ENCODE data around the gene ZDHHC1. TPM values are rescaled to one million over a fixed set of nuclear protein-coding genes. Genes with fewer than 3 reads are reported as not detected.
"Not testable (repeated sequence)": the region's sequence is repeated elsewhere in the genome, so short reads cannot be mapped to it uniquely, and the experiment has no call there.

The ZDHHC1 gene
- polyA plus RNA-seq, 4 donors: 12.6 to 19.0 (median 16.0) TPM

DNA sequence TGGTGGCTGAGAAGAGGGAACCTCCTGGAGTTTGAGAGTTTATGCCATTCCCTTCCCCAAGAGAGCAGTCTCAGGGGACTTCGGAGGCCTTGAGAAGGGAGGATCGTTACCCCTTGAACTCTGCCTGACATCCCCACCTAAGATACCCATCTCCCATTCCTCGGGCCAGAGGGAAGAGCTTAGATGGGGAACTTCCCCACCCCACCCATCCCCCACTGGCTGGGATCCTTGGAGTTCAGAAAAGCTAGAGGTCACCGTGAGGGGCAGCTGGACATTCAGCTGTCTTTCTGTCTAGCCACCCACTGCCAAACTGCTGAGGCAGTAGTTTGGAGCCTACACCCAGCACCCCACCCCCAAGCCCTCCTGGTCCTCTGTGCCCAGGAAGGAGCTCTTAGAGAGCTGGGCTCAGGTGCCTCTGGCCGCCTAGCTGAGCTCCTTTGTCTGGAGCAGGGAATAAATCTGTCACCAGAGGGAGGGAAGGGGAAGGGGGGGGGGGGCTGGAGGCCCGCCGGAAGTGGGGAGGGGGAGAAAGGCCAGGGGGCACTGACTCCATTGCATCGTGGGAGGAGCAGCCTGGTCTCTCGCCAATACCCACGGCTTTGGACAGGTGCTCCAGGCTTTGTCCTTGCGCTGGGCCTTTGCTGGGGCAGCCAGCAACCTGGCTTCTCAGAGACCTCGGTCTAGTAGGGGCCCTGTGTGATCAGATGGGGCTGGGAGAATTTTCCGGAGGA is 15.7 kb upstream of the ZDHHC1 start:
- DNase-seq (ENCODE audit: low read depth in 4 of 4, low spot score in 2 of 4): no peak

DNA sequence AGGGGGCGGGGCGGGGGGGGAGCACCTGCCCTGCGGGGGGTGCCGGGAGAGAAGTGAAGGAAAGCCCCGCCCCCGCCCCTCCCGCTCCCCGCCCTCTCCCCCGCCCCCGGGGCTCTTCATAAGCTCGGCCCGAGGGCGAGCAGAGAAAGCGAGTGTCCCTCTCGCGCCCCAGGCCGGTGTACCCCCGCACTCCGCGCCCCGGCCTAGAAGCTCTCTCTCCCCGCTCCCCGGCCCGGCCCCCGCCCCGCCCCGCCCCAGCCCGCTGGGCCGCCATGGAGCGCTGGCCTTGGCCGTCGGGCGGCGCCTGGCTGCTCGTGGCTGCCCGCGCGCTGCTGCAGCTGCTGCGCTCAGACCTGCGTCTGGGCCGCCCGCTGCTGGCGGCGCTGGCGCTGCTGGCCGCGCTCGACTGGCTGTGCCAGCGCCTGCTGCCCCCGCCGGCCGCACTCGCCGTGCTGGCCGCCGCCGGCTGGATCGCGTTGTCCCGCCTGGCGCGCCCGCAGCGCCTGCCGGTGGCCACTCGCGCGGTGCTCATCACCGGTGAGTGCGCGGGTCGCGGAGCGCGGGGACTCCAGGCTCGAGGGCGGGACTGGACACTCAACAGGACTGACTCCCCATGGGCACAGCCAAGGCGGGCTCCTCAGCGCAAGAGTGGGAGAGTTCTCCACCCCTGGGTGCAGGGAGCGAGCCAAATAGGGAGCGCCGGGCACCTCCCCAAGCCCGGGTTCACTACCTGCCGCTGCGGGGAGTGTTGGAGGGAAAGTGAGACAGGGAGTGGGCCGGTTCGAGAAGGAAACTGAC is 14.9 kb upstream of the ZDHHC1 start, which contains the start of gene HSD11B2:
Gene HSD11B2, plus strand, starts transcription at position 145 of the 798 bp plus-strand sequence. Its CDS starts 128 bp downstream, at position 273.
- no peak for DNase-seq (ENCODE audit: low read depth in 4 of 4, low spot score in 2 of 4)

DNA sequence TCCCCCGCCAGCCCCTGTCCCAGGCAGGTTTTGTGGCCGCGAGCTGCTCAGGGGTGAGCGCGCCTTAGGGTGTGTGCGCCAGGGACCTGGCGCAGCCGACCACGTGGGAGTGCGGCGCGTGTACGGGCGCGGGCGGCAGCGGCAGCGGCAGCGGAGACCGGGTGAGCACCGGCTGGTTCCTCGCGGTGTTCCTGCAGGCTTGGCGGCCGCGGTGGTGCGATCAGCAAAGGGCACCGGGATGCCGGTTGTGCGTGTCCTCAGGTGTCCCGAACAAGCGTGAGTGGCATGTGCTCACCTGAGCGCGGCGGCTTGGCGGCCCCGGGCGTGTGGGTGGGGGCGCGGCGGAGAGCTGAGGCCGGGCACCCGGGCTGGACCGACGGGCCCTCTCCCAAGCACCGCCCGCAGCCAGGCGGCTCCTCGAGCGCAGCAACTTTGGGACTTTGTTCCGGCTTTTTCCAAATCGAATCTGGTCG is 14.3 kb upstream of the ZDHHC1 start:
- no peak for DNase-seq (ENCODE audit: low read depth in 4 of 4, low spot score in 2 of 4)

DNA sequence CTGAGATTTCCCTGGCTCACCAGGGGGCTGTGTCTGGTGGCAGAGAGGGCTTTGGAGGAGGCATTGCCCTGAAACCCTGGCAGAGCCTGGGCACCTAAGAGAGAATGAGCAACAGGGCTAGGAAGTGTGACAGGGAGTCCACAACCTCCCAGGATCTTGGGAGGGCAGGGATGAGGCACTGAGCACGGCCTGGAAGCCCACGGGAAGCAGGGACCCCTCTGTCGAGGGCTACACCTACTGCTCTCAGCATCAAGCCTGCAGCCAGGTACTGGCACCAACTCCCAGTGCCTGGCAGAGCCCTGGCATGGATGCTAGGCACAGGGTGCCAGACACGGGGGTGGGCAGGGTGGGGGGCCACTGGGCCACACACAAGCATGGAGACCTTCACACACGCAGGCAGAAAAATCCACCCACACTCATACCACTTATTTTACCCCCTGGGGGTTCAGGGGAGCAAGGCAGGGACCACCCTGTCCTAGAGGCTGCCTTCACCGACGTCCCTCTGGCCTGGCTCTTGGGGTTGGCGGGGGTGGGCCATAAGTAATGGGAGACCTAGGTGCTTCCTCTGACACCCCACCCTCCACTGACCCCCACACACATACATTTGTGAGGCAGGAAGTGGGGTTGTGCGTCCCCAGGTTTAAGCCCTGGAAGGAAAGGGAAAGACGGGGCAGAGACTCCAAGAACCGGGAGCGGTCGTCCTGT is 13.7 kb upstream of the ZDHHC1 start:
- no peak for DNase-seq (ENCODE audit: low read depth in 4 of 4, low spot score in 2 of 4)

DNA sequence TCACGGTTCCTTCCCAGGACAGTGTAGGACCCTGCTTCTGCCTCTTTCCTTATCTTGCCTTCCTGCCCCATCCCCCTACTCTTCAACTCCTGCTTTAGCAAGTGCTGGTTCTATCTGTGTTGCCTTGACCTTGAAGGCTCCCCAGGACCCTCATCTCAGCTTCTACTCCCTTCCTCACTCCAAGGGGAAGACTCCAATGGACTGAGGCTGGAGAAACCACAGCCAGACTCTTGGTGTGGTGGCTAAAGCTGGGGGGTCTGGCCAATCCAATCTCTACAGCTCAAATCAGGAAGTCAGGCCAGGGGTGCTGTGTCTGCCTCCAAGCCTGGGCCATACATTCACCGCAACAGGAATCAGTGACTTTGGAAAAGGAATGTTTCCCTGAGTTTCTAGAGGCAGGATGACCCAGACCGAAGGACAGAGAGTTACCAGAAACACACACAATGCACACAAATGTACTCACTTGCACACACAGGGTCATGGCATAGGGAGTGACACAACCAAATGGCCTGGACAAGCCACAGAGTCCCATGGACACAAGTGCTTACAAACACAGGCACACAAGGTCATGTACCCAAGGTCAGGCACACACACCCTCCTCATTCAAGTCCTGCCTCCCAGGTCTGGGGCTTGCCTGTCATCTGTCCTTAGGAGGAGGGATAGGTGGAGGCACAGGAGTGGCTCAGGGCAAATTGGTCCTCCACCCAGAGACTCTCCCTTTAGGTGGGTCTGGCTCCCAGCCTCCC is 12.9 kb upstream of the ZDHHC1 start:
- no peak for DNase-seq (ENCODE audit: low read depth in 4 of 4, low spot score in 2 of 4)

DNA sequence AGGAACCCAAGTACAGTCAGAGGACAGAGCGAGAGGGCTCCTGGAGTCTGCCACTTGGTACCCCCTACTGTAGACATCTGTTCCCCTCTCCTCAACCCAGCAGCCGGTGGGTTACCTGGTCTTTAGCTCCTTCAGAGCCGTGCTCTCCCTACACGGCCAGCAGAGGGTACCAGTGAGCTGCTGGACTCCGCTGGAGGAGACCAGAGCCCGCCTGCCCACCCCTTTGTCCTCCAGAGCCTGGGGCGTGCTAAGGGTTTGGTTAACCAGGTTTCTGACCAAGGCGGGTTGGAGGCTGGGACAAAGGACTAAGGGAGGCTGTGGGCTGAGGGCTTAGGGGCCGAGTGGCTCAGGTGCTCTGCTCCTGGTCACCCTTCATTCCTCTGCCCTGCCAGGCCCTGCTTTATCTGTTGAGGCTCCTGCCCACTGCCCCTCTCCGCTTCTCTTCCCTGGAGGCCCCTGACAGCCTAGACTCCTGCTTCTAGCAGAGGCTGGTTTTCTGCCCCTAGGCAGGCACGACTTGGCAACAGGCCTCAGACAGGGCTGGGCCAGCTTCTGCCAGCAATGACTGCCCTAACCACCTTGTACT is 12.0 kb upstream of the ZDHHC1 start:
- peak in 1 of 4 donors; percentile 42 for DNase-seq (ENCODE audit: low read depth in 4 of 4, low spot score in 2 of 4)

DNA sequence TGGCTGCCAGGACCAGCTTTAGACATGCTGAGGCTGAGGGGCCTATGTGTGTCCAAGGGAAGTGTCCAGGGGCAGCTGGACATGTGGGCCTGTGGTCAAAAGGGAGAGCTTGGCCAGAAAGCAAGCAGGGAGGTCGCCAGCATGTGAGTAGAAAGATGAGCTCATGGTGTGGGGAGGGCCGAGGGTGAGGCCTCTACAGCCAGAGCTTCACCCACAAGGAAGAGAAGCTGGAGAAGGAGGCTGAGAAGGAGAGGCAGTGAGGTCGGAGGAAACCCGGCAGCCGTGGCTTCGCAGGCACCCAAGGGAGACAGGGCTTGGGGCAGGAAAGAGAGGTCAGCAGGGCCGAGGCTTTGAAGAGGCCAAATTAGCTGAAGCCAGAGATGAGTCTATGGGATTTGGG is 10.7 kb upstream of the ZDHHC1 start:
- no peak for DNase-seq (ENCODE audit: low read depth in 4 of 4, low spot score in 2 of 4)

DNA sequence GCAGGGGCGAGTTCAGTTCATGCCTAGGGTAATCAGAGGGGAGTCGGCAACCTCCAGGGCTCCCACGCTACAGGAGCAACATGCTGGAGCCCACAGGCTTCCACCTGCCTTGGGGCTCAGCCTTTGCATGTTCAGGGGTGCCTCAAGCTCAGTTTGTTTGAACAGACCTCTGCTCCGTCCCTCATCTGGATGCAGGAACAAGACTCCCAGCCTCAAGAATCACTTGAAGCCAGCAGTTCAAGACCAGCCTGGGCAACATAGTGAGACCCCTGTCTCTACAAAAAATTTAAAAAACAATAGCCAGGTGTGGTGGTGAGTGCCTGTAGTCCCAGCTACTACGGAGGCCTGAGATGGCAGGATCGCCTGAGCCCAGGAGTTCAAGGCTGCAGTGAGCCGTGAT is 9.7 kb upstream of the ZDHHC1 start:
- DNase-seq (ENCODE audit: low read depth in 4 of 4, low spot score in 2 of 4): no peak

DNA sequence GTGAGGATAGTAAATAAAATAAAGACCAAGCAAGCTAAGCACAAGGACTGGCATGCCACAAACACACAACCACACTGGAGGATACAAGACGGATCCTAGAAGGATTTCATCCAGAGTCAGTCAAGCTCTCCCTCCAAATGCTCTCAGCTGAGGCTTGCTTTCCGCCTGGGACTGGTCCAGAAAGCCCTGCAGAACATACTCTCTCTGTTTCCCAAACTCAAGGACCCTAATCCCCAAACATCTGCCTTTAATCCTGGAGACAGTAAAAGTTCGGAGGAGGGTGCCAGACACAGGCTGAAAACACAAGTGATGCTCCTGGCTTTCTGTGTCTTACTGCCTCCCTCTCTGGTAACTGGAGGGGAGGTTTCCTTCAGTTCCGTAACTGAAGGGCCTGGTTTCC is 9.3 kb upstream of the ZDHHC1 start:
- DNase-seq (ENCODE audit: low read depth in 4 of 4, low spot score in 2 of 4): no peak

DNA sequence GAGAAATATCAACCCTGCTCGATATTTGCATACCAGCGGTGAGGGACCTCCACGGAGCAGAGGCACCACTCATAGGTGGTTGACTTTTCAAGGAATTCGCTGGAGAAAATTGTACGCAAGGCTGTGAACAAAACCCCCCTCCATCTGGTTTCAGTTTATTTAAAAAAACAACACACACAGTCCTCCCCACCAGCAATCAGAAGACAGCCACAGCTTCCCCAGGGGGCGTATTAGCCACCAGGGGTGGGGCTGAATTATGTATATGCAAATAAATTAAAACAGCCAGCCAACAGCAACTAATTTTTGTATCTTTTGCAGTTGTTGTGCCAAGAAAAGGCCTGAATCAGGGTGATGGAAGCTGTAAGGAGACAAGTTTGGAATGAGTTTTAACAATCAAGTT is 8.8 kb upstream of the ZDHHC1 start:
- DNase-seq (ENCODE audit: low read depth in 4 of 4, low spot score in 2 of 4): no peak

DNA sequence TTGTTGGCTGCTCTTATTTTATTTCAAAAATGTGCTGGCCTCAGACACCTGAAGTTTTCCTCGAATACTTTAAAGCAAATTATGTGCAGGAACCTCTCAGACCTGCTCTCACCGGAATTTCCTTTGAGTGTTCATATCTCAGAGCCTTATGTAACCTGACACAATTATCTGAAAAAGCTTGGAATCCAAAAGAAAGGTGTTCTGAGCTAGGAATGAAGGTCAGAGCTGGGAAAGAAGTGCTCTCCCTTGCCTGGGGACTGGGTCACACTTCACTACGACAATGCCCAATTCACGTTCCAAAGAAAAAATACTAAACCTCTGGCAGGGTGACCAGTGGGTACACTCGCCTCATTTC is 8.0 kb upstream of the ZDHHC1 start:
- no peak for DNase-seq (ENCODE audit: low read depth in 4 of 4, low spot score in 2 of 4)

DNA sequence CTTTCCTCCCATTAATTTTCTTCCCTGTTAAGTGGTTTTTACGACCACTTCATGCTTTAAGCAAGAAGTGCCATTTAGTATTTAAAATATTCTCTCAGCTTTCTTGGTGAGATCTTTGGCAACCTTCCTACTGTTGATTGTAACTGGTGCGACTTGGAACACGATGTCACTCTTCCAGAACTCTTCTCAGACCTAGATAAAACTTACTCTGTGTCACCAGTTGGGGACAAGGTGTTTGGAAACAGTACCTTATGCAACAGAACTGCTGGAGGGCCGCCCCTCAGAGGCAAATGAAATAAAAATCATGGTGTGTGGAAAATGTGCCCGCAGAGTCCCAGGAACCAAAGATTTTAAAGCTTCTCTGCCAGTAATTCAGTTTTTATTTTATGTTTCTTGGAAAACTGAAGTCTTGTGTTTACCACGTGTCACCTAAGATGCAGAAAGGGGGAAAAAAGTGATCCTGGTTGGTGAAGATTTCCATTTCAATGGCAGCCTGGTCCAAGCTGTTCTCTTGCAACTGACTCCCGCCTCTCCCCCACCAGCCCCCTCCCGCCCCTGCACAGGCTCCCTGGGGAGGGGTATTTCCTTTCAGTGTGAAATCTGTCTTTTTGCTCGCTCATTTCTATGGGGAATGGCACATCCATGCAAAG is 7.5 kb upstream of the ZDHHC1 start:
- no peak for DNase-seq (ENCODE audit: low read depth in 4 of 4, low spot score in 2 of 4)

DNA sequence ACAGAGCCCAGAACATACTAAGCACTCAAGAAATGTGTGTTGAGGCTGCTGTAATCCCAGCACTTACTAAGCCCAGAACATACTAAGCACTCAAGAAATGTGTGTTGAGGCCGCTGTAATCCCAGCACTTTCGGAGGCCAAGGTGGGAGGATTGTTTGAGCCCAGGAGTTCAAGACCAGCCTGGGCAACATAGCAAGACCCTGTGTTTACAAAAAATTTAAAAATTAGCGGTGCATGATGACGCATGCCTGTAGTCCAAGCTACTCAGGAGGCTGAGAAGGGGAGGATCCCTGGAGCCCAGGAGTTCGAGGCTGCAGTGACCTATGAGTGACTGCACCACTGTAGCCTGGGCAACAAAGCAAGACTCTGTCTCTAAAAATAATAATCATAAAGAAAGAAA is 6.7 kb upstream of the ZDHHC1 start:
- DNase-seq (ENCODE audit: low read depth in 4 of 4, low spot score in 2 of 4): no peak

DNA sequence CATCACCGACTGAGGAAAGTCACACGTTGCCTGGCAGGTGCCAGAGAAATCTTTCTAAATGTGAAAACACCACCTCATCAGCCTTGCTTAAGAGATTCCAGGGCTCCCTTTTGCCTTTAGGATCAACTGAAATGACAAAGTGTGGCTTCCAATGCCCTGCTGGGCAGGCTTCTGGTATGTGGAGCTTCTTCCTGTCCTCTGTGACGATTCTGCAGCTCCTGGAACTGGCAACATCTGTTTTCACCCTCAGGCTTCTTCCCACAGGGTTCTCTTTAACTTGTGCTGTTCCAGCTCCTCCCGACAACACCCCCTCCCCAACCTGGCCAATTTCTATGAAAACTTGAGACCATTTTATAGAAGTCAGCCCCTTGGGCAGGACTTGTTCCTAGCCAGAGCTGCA is 4.8 kb upstream of the ZDHHC1 start:
- DNase-seq (ENCODE audit: low read depth in 4 of 4, low spot score in 2 of 4): no peak

DNA sequence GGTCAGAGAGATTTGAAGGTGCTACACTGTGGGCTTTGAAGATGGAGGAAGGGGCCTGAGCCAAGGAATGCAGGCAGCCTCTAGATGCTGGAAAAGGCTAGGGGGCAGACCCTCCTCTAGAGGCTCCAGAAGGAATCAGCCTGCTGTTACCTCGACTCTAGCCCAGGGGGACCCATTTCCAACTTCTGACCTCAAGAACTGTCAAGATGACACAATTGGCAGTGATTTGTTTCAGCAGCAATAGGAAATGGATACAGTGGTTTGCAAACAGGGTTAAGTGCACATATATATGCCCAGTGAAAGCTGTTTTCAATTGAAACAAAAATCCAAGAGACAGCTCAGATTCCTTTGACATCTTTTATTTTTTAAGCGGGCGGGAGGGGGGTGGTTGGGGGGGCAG is 3.7 kb upstream of the ZDHHC1 start:
- no peak for DNase-seq (ENCODE audit: low read depth in 4 of 4, low spot score in 2 of 4)

DNA sequence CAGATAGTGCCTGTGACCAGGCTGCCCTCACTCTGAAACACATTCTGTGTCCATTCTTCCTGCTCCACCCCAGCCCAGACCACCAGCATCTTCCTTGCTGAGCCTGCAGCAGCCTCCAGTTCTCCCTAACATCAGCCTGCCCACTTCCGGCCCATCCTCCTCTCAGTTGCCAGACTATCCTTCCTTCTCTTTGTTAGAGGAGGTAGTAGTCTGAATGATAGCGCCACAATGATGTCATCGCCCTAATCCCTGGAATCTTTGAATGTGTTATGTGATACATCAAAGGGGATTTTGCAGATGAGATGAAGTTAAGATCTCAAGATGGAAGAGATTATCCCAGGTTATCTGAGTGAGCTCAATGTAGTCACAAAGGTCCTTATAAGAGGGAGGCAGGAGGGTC is 3.2 kb upstream of the ZDHHC1 start:
- DNase-seq (ENCODE audit: low read depth in 4 of 4, low spot score in 2 of 4): no peak

DNA sequence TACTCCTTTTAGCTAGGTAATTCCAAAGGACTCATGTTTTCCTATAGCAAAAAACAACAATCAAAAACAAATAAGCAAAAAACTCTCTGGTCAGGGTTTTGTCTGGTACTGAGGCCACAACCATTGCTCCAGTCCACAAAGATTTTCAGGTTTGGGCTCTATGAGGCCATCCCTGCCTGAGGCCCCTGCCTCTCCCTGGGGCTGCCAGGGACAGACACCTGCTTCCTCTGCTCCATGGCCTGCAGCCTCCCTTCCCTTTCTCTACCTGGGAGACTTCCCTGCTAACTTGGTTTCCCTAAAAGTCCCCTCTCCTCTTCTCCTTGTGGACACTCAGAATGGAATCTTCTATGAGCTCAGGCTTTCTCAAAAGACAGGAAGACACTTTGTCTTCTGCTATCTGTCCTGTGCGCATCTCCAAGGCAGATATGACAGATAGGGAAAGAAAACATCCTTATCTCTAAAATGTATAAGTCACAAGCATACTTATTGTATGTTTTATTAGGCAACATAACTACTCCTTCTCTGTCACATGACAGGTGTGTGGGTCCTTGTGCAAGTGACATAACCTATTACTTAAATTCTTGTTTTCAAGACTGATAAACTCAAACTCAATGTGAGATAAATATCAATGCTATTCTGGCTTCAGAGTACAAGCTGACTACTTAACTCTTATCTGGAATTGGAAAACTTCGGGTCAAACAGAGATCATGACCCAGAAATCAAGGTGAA is 1.2 kb upstream of the ZDHHC1 start:
- no peak for DNase-seq (ENCODE audit: low read depth in 4 of 4, low spot score in 2 of 4)

DNA sequence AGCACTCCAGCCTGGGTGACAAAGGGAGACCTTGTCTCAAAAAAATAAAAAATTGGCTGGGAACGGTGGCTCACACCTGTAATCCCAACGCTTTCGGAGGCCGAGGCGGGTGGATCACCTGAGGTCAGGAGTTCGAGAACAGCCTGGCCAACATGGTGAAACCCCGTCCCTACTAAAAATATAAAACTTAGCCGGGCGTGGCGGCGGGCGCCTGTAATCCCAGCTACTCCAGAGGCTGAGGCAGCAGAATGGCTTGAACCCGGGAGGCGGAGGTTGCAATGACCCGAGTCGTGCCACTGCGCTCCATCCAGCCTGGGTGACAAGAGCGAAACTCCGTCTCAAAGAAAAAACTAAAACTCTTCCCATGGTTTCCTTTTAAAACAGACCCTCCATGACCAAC is 856 bp downstream of the ZDHHC1 start:
- not testable (repeated sequence) for DNase-seq (ENCODE audit: low read depth in 4 of 4, low spot score in 2 of 4)

Data from left renal cortex interstitium (tissue), 4 donors.